GM18858 (cell line): ENCODE data around the gene RBM4.

ENCODE experiments used
- ATAC-seq: cut with Tn5 transposase; IDR thresholded peaks from one replicate; pipeline ENCODE4 v1.9.1; 2021; ENCODE audit not compliant: unreplicated experiment

RBM4 gene

GRCh38 chr11:66687831-66688281 is 49.4 kb downstream of the RBM4 start:
- ATAC-seq = no peak

DNA sequence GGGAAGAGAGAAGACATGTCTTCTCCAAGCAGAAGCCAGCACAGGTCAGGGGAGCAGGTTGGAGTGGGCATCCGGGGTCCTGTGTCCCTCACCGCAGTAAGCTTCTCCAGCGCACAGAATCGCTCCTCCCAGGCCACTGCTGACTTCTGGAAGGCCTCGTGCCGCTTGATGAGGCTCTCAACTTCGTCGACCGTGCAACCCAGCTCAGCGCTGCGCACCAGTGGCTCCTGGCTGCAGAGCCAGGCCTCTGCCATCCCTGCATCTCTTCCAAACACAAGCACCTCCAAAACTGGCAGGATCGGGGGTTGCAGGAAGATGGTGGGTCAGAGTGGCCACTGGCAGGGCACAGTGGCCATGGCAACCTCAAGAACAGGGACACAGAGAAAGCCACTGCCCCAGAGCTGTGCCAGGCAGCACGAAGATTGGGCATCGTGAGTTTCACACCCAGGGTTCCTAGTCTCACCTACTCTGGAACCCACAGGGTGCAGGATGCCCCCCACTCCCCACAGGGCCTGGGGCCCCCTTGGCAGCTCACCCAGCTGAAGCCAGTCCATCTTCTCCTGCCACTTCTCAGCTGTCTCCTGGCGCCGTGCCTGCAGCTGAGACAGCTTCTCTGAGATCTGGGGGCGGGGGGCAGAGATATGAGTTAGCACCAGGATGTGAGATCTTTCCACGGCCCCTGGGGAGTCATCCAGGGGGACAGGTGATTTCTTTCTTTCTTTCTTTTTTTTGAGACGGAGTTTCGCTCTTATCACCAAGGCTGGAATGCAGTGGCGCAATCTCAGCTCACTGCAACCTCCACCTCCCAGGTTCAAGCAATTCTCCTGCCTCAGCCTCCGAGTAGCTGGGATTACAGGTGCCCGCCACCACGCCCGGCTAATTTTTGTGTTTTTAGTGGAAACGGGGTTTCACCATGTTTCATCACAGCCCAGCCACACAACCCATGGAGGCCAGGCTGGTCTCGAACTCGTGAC is 50.3 kb downstream of the RBM4 start:
- ATAC-seq = no peak

DNA sequence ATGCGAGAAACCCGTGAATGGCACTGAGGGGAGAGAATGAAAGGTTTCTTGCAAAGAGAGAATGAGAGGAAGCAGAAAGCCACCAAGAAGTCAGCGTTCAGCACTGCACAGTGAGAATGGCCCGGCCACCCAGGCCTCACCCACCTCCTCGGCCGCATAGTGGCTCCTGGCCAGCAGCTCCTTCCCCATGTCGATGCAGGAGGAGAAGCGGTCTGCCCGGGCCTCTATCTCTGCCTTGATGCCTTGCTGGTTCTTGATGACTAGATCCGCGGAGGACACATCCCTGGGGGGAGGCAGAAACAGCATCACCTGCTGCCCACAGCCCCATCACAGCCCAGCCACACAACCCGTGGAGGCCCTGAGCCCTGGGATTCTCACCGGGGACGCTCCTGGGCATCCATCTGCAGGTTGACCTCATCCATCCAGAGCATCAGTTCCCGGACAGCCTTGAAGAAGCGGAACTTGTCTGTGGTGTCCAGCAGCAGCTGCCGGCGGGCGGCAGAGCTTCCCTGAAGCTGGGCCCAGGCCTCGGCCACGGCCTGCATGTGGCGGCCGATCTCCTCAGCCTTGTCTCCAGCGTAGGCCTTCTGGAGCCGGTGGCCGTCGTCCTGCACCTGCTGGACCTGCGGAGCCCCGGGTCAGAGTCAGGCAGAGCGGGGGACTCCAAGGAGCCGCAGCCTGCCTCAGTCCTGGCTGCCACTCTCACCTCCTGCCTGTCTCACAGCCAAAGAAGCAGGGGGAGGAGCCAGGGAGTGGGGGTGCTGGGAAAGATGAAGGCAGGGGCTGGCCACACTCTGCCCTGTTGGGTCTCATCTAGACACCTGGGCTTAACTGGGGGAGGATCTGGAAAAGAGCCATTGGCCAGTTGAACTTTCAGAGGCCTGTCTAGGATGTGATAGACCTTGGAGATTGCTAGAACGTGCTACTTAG is 51.4 kb downstream of the RBM4 start:
- no peak for ATAC-seq

DNA sequence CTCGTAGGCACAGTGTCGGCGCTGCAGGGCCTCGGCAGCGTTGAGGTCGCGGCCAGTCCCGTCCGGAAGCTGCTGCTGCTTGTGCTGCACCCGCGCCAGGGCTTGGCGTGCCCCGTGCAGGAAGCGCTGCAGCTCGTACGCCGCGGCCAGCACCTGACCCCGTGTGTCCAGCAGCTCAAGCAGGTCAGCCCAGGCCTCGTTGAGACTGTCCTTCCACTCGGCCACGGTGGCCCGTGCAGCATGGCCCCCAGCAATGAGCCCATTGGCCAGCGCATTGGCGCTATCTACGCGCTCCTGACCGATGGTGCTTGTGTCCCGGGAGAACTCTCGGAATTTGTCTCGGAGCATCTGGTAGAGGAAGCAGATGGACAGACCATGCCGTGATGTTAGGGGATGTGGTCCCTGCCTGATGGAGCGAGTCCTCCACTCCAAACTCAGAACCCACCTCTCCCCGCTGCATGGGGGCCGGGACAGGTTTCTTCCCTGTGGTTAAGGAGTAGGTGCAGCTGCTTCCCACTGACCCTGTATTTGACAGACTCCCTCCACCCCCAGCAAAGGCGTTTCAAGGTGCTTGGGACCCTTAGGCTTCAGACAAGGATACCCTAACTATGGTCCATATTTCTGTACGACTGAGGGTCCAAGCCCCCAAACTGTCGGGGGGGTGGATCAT is 52.9 kb downstream of the RBM4 start:
- no peak for ATAC-seq

GRCh38 chr11:66692446-66692845 is 53.9 kb downstream of the RBM4 start:
- no peak for ATAC-seq

GRCh38 chr11:66692871-66693331 is 54.4 kb downstream of the RBM4 start:
- no peak for ATAC-seq

DNA sequence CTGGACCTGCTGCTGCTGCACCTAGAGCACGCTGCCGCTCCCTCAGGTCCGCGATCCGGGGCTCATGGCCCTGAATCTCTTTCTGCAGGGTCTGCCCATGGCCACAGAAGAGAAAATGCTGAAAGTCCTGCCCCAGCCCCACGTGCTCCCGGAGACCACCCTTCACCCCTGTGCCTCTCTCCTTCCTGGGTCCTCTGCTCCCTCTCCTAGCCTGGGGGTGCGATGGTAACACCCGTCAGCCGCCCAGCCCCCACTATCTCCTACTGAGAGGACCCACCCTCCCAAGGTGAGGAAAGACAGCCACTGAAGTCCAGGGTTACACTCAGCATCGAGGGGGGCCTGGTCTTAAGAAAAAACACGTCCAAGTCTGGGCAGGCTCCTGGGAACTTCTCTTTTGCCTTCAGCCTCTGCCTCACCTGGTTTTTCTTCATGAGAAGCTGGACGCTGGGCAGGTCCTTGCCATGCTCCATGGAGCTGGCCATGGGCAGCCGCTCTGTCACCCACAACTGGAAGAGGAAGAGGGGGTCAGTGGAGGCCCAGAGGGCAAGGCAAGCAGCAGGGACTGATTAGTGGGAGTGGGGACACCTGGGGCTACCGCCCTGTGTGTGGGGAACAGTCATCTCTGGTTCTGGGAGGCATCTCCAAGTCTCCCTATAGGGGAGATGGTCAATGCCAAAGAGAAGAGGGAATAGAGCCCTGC is 55.0 kb downstream of the RBM4 start:
- ATAC-seq = no peak

DNA sequence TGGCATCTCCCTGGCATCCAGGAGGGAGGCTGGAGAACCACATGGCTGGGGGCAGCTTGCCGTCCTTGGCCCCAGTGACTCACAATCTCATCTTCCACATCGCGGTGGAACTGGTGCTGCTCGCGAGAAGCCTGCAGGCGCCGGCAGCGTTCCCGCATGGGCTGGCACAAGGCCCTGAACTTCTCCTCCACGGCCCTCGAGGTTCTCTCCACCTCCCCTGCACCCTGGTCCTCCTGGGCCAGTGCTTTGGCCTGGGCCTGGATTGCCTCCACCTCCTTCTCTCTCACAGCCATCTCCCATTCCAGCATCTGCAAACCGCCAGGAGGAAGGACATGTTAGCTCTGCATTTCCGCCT is 55.5 kb downstream of the RBM4 start:
- ATAC-seq = no peak

DNA sequence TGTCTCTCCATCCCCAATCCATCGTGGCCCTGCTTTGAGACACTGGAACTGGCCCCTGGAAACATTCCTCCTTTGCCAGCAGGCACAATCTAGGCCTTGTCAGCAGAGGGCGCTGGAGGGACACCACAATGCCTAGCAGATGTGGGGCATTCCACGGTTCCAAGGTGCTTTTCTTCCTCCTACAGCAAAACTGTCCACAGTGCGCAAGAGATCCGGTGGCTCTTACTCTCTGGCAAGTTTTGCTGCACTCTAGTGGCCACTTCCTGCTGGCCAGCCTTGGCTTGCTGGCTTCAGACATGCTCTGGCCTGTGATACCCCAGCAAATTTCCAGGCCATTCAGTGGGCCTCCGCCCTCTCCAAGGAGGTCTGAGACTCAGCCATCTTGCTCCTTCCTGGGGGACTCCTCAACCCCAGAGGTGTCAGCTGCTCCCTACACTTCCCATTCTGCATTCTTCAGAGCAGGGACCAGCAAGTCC is 56.3 kb downstream of the RBM4 start:
- ATAC-seq = no peak
